ENCODE data around the gene WIPF3. TPM values are rescaled to one million over a fixed set of nuclear protein-coding genes. Genes with fewer than 3 reads are reported as not detected.

Gene WIPF3
- total RNA-seq, 6 experiments from 2014 or later, result 0.64 to 4.1 (median 0.93) TPM

DNA sequence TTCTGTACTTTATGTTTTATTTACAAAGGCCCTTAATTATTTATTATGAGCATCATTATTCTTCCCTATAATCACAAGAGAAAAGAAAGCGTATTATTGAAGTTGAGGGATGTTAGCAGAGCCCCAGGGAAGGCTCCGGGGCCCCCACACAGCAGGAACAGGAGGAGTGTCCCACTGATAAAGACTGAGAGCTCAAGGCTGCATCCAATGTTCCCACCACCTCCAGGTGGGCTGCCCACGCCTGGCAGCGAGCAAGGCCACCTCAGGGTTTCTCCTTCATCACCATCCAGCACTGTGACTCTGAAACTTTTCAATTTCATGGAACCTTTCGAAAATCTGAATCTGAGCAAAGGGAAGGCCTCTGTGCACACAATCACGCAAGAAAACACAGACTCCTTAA, 35.9 kb upstream of the WIPF3 start:
- H3K27me3 ChIP-seq, result no peaks in the 10 kb centered on the region
- no peak overlapping the region for H3K4me3 ChIP-seq
- intact Hi-C loops (cut with DNase I), result no loop called here
- H3K36me3 ChIP-seq, result no peaks in the 10 kb centered on the region
- no peaks in the 10 kb centered on the region for H3K4me1 ChIP-seq
- DNase-seq (no peak), ATAC-seq (no peak)
- H3K9me3 ChIP-seq, result no peaks in the 10 kb centered on the region
- 77% methylated on average over 5 of the region's 6 CpGs for WGBS (ENCODE audit: insufficient coverage, low coverage, low lambda C conversion rate, missing lambda C conversion rate)
- H3K27ac ChIP-seq, result no peak overlapping the region
- no peak for TF ChIP-seq POLR2A (IDR thresholded peaks at IDR 0.05)
- TF ChIP-seq, protein P1, sequence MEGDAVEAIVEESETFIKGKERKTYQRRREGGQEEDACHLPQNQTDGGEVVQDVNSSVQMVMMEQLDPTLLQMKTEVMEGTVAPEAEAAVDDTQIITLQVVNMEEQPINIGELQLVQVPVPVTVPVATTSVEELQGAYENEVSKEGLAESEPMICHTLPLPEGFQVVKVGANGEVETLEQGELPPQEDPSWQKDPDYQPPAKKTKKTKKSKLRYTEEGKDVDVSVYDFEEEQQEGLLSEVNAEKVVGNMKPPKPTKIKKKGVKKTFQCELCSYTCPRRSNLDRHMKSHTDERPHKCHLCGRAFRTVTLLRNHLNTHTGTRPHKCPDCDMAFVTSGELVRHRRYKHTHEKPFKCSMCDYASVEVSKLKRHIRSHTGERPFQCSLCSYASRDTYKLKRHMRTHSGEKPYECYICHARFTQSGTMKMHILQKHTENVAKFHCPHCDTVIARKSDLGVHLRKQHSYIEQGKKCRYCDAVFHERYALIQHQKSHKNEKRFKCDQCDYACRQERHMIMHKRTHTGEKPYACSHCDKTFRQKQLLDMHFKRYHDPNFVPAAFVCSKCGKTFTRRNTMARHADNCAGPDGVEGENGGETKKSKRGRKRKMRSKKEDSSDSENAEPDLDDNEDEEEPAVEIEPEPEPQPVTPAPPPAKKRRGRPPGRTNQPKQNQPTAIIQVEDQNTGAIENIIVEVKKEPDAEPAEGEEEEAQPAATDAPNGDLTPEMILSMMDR (IDR thresholded peaks at IDR 0.05), result no peak

DNA sequence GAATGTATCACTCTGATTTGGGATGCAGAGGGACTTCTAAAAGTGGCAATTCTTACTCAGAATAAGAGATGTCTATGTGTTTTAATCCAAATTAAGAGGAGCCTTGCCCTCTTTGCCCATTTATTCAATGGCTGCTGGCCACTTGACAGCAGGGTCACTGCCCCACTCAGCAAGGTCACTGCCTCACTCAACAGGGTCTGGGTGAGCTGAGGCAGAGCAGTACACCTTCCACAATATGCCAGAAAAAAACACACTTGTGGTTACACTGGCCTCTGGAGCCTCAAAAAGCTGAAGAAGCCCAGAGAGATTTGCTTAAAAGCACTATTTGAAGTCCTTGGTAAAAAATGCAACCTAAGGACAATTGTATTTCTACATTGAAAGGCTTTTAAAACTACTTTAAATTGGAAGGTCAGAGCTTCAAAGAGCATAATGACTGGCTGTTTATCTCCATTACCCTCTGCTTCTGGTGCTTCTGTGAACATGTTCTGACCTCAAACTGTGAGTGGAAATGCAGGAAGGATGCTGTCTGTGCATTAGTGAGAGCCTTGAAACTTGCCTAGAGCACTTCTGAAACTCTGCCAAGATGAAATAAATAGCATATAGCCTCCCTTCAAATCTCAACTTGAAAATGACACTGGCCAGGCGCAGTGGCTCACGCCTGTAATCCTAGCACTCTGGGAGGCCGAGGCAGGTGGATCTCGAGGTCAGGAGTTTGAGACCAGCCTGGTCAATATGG, 35.1 kb upstream of the WIPF3 start:
- 76% methylated on average over 4 of the region's 4 CpGs for WGBS (ENCODE audit: insufficient coverage, low coverage, low lambda C conversion rate, missing lambda C conversion rate)
- Histone ChIP-seq H3K36me3 (no peaks in the 10 kb centered on the region), H3K27me3 (no peaks in the 10 kb centered on the region), H3K27ac (no peak overlapping the region), H3K4me1 (no peaks in the 10 kb centered on the region), H3K9me3 (no peaks in the 10 kb centered on the region), H3K4me3 (no peak overlapping the region)
- no peak for TF ChIP-seq POLR2A (IDR thresholded peaks at IDR 0.05)
- TF ChIP-seq, protein P1 (IDR thresholded peaks at IDR 0.05), result no peak
- intact Hi-C loops (cut with DNase I), result no loop called here
- no peak for DNase-seq
- no peak for ATAC-seq

DNA sequence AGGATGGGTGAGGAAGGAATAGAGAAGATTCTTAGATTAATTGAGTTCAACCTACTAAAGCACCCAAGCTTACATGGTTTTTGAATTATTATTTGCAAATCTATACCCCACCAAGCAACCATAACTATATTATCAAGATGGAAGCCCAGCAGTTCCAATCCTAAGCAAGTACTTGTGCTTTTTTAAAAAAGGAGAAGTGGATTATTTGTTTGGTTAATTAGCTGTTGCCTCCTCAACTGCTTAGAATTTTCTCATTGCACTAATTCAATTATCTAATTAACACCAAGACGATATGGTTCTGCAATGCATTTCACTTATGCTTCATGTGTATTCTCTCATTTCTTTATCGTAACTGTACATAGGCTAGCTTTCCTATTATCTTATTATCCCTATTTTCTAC, 27.3 kb upstream of the WIPF3 start:
- ATAC-seq (no peak), DNase-seq (no peak)
- Histone ChIP-seq H3K9me3 (no peaks in the 10 kb centered on the region), H3K36me3 (no peaks in the 10 kb centered on the region), H3K27ac (no peak overlapping the region), H3K4me3 (no peak overlapping the region), H3K27me3 (no peaks in the 10 kb centered on the region), H3K4me1 (no peaks in the 10 kb centered on the region)
- TF ChIP-seq POLR2A (IDR thresholded peaks at IDR 0.05), result no peak
- TF ChIP-seq, protein P1 (IDR thresholded peaks at IDR 0.05), result no peak
- 64% methylated on average over 2 of the region's 2 CpGs for WGBS (ENCODE audit: insufficient coverage, low coverage, low lambda C conversion rate, missing lambda C conversion rate)
- intact Hi-C loops (cut with DNase I), result no loop called here

DNA sequence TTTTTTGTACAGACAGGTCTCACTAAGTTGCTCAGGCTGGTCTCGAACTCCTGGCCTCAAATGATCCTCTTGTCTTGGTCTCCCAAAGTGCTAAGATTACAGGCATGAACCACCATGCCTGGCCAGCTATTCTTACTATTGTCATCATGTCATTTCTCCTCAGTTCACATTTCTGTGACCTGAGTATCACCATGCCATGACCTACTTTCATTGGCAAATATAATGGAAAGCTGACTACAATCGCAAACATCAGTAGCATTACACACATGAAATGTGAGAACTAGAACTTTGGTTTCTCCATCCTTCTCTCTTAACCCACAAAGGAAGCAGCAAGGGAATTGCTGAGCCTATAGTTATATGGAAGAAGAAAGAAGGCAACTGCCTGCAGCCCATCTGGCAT, 26.0 kb upstream of the WIPF3 start:
- H3K27ac ChIP-seq, result no peak overlapping the region
- H3K4me3 ChIP-seq, result no peak overlapping the region
- no peak for DNase-seq
- intact Hi-C loops (cut with DNase I), result no loop called here
- no peaks in the 10 kb centered on the region for H3K4me1 ChIP-seq
- no peak for ATAC-seq
- H3K9me3 ChIP-seq, result no peaks in the 10 kb centered on the region
- H3K27me3 ChIP-seq, result no peaks in the 10 kb centered on the region
- H3K36me3 ChIP-seq, result no peaks in the 10 kb centered on the region
- 72% methylated on average over 2 of the region's 2 CpGs for WGBS (ENCODE audit: insufficient coverage, low coverage, low lambda C conversion rate, missing lambda C conversion rate)
- TF ChIP-seq, protein P1 (IDR thresholded peaks at IDR 0.05), result no peak
- no peak for TF ChIP-seq POLR2A (IDR thresholded peaks at IDR 0.05)

Data from right lobe of liver (tissue), 6 donors.